Measurements from ENCODE around the gene YPEL3.

DNA sequence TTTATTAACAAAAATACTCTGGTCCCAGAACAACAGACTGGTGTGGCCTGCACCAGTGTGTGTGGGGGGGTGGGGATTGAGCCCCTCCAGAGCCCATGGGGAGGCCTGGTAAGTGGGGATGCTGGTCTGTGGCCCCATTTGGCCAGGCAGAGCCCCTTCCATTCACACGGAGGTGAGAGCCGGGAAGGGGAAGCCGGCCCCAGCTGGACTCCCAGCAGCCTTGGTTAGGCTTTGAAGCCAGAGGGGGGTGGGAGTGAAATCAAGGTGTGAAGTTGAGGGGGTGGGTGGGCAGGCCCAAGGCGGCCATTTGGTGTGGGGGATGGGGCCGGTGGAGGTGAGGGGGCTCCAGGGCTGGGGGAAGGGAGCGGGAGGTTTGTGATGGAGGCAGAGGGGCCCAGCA lies 10.2 kb downstream of the YPEL3 start:
- TF ChIP-seq, protein P1, sequence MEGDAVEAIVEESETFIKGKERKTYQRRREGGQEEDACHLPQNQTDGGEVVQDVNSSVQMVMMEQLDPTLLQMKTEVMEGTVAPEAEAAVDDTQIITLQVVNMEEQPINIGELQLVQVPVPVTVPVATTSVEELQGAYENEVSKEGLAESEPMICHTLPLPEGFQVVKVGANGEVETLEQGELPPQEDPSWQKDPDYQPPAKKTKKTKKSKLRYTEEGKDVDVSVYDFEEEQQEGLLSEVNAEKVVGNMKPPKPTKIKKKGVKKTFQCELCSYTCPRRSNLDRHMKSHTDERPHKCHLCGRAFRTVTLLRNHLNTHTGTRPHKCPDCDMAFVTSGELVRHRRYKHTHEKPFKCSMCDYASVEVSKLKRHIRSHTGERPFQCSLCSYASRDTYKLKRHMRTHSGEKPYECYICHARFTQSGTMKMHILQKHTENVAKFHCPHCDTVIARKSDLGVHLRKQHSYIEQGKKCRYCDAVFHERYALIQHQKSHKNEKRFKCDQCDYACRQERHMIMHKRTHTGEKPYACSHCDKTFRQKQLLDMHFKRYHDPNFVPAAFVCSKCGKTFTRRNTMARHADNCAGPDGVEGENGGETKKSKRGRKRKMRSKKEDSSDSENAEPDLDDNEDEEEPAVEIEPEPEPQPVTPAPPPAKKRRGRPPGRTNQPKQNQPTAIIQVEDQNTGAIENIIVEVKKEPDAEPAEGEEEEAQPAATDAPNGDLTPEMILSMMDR (conservative IDR thresholded peaks at IDR 0.05): no peak
- no peak for TF ChIP-seq ZFX (IDR thresholded peaks at IDR 0.05)

All from C4-2B (cell line).